Adrenal gland (tissue), 19 donors: ENCODE measurements around the gene FLNC. TPM values are rescaled to one million over a fixed set of nuclear protein-coding genes. Genes with fewer than 3 reads are reported as not detected.

Experiments used
- DNase-seq, 7 donors: peaks; one replicate each; pipeline ENCODE4 v3.0.0-alpha.2; 2019 to 2020
- H3K27ac ChIP-seq, 5 donors: fragments of 200-600 bp; sonication (generic) in 4 of 5; 1 replicate in 3 of 5; 2 replicates in 2 of 5; pipeline versions ENCODE4 v1.5.1 to v1.8.0; 2016 to 2020; ENCODE audit warnings: mild to moderate bottlenecking in 1 of 5
- H3K27me3 ChIP-seq: fragments of 200-600 bp; 2 replicates; pipeline ENCODE4 v1.8.0; 2021
- H3K36me3 ChIP-seq, 2 donors: fragments of 200-600 bp; replicated peaks in 1 of 2; 1 replicate in 1 of 2; 2 replicates in 1 of 2; pipeline versions ENCODE4 v1.5.1 to v1.8.0; 2018 to 2022
- H3K4me1 ChIP-seq, 2 donors: fragments of 200-600 bp; replicated peaks in 1 of 2; 1 replicate in 1 of 2; 2 replicates in 1 of 2; pipeline versions ENCODE4 v1.5.1 to v1.8.0; 2018 to 2021
- H3K4me3 ChIP-seq, 4 donors: fragments of 200-600 bp; sonication (generic) in 3 of 4; one replicate each; pipeline ENCODE4 v1.5.1; 2016 to 2018
- H3K9me3 ChIP-seq, 3 donors: fragments of 200-600 bp; sonication (generic) in 1 of 3; replicated peaks in 1 of 3; 1 replicate in 2 of 3; 2 replicates in 1 of 3; pipeline versions ENCODE4 v1.5.1 to v1.8.0; 2016 to 2021
- CTCF ChIP-seq, 6 experiments: fragments of 450-650 bp in 4 of 6; fragments of 200-600 bp in 2 of 6; sonication (generic) in 1 of 6; IDR thresholded peaks; 1 replicate in 5 of 6; 2 replicates in 1 of 6; pipeline versions ENCODE4 v1.5.1 to v1.8.0; 2016 to 2021; ENCODE audit warnings: antibody characterized with exemption in 6 of 6, mild to moderate bottlenecking in 2 of 6, moderate library complexity in 1 of 6
- POLR2A ChIP-seq, 2 donors: fragments of 450-650 bp; IDR thresholded peaks; one replicate each; pipeline ENCODE4 v1.6.1; 2017; ENCODE audit warnings: antibody characterized with exemption in 2 of 2, mild to moderate bottlenecking in 2 of 2, moderate library complexity in 1 of 2
- WGBS, 4 donors: extraction: QIAGEN DNeasy Blood & Tissue Kit in 2 of 4; methylation state at CpG; one replicate each; pipeline versions ENCODE4 v1.1.5 to v1.1.7; 2013 to 2017; 5-methylcytosine and 5-hydroxymethylcytosine counted together
- intact Hi-C, 2 donors: fragments of 100-400 bp; cut with DNase I; formaldehyde crosslinking; loops; one replicate each; pipeline versions ENCODE4 v1.14.1 to v1.15.0; 2022 to 2023
- long read RNA-seq, 10 donors: library from polyadenylated mRNA in 3 of 10; unstranded in 2 of 10; stranded (forward) in 1 of 10; transcript quantifications; one replicate each; pipeline ENCODE4 v2.0.0 and lab custom pipeline, GENCODE V29; 2021 to 2026
- polyA plus RNA-seq, 3 donors: library from polyadenylated mRNA; stranded (reverse); fragments of 200-250 nt in 2 of 3; fragments of 350-450 nt in 1 of 3; fragmentation: Illumina TruSeq in 1 of 3; extraction: RNeasy Lipid Tissue Mini Kit (QIAGEN cat#74804) in 1 of 3; gene quantifications; one replicate each; pipeline ENCODE4 v1.2.3, GENCODE V29; 2013 to 2014
- total RNA-seq, 9 donors: library from RNA; depleted of rRNA in 4 of 9; stranded (reverse); fragments of >200 nt in 4 of 9; fragments of 120-200 nt in 1 of 9; fragmentation: NEBNext Ultra II Directional in 1 of 9; extraction: Animal tissue kit (Norgen Biotek cat#: 25700) in 1 of 9; gene quantifications; one replicate each; pipeline versions ENCODE4 v1.1.0 to v1.2.4, GENCODE V29; 2013 to 2023
- donor health status: healthy with polysubstance abuse.
- donor health status: Bipolar disorder and iron deficiency.
- donor health status: DM: yes; HTN: yes; CAD: no.
- donor health status: DM: no; HTN: no; CAD: no.
- donor health status: DM: no; HTN: no; CAD: no.
- donor health status: DM: yes; HTN: yes; CAD: no.

Gene FLNC
- total RNA-seq (1 to 10 TPM in 8 of 9 donors, under 1 TPM in 1; 0.90 to 7.3 (median 2.7) TPM), polyA plus RNA-seq (1 to 10 TPM in 2 of 3 donors, under 1 TPM in 1; 0.66 to 2.3 (median 1.8) TPM)
- long read RNA-seq, donor 1: 0 reads
- long read RNA-seq, donor 2: 0 reads
- long read RNA-seq, donor 3: 0 reads
- long read RNA-seq, donor 4: 0 reads
- long read RNA-seq, donor 5, partial matches to known transcripts: 2 of 3 reads
- long read RNA-seq, donor 5, other reads (novel, unspliced or antisense): 1 of 3 reads
- long read RNA-seq, donor 6, partial matches to known transcripts: 2 of 3 reads
- long read RNA-seq, donor 6, other reads (novel, unspliced or antisense): 1 of 3 reads
- long read RNA-seq, donor 7, partial matches to known transcripts: 24 of 24 reads
- long read RNA-seq, donor 7, other reads (novel, unspliced or antisense): 0 of 24 reads
- long read RNA-seq, donor 8: 0 reads
- long read RNA-seq, donor 9: 0 reads
- long read RNA-seq, donor 10: 0 reads

GRCh38 chr7:128830231-128831177 lies at the start of gene FLNC:
Gene FLNC, plus strand, starts transcription at chr7:128830406. Its CDS starts 232 bp downstream, at chr7:128830638.
- DNase-seq: peak in 6 of 7 donors; percentile 32 to 54 (median 44)
- H3K27ac ChIP-seq: no peak within 1 kb of the TSS
- H3K4me3 ChIP-seq: peak within 1 kb of the TSS in 1 of 4 donors; percentile 52
- no peaks in the 10 kb centered on the region for H3K9me3 ChIP-seq
- 0 to 6% (median 5%) methylated on average over 16 to 108 of the region's 109 CpGs; no CpG with 5 or more reads in 1 of the 4 donors for WGBS, 4 donors
- H3K4me1 ChIP-seq: peaks cover 6 to 12% of the 10 kb centered on the region in 2 donors
- TF ChIP-seq CTCF (IDR thresholded peaks at IDR 0.05) (no peak), POLR2A (IDR thresholded peaks at IDR 0.05) (no peak)
- H3K36me3 ChIP-seq: no peaks in the 10 kb centered on the region
- H3K27me3 ChIP-seq: peaks cover 22% of the 10 kb centered on the region
- intact Hi-C loops: no loop called here

GRCh38 chr7:128781126-128781525 lies 49.1 kb upstream of the FLNC start:
- Histone ChIP-seq H3K36me3 (no peaks in the 10 kb centered on the region), H3K4me1 (no peaks in the 10 kb centered on the region), H3K27me3 (no peaks in the 10 kb centered on the region), H3K9me3 (no peaks in the 10 kb centered on the region), H3K27ac (no peak overlapping the region), H3K4me3 (no peak overlapping the region)
- DNase-seq: no peak
- intact Hi-C loops: no loop called here
- WGBS, 4 donors: 88 to 97% (median 91%) methylated on average over 5 of the region's 5 CpGs
- TF ChIP-seq CTCF (IDR thresholded peaks at IDR 0.05) (no peak), POLR2A (IDR thresholded peaks at IDR 0.05) (no peak)

GRCh38 chr7:128781851-128782250 lies 48.4 kb upstream of the FLNC start:
- 71 to 84% (median 75%) methylated on average over 3 of the region's 3 CpGs for WGBS, 4 donors
- TF ChIP-seq CTCF (IDR thresholded peaks at IDR 0.05) (no peak), POLR2A (IDR thresholded peaks at IDR 0.05) (no peak)
- Histone ChIP-seq H3K4me3 (no peak overlapping the region), H3K9me3 (no peaks in the 10 kb centered on the region), H3K4me1 (no peaks in the 10 kb centered on the region), H3K27ac (no peak overlapping the region), H3K36me3 (no peaks in the 10 kb centered on the region), H3K27me3 (no peaks in the 10 kb centered on the region)
- DNase-seq: no peak
- intact Hi-C loops: no loop called here
